Measurements from ENCODE around the gene ZNF366.

GRCh38 chr5:72505539-72506157 lies 1.6 kb downstream of the ZNF366 start:
- TF ChIP-seq POLR2AphosphoS5 (IDR thresholded peaks at IDR 0.05; ENCODE audit: insufficient read depth in 1 of 2, low read depth in 1 of 2) (no peak), CTCF (IDR thresholded peaks at IDR 0.05) (no peak), POLR2A (IDR thresholded peaks at IDR 0.05) (no peak)

Measured in vagina (tissue), 2 donors.